K562 (cell line): ENCODE data around the gene SMCO3. TPM values are rescaled to one million over a fixed set of nuclear protein-coding genes. Genes with fewer than 3 reads are reported as not detected.

Experiments
- ILK ChIP-seq: fragments of 450-650 bp; IDR thresholded peaks from 2 replicates; pipeline ENCODE4 v1.6.1; 2016; ENCODE audit warnings: missing genetic modification characterization, low read depth, mild to moderate bottlenecking, missing compliant biosample characterization, moderate library complexity, borderline replicate concordance
- PKNOX1 ChIP-seq: fragments of 450-650 bp; IDR thresholded peaks from 2 replicates; pipeline ENCODE4 v1.6.1; 2016
- SIN3B ChIP-seq: fragments of 450-650 bp; IDR thresholded peaks from 2 replicates; pipeline ENCODE4 v1.6.1; 2017; ENCODE audit warnings: low read depth, mild to moderate bottlenecking, moderate library complexity
- ZNF764 ChIP-seq: fragments of 250-450 bp; sonication (Bioruptor Pico); IDR thresholded peaks from 2 replicates; pipeline ENCODE4 v1.4.0; 2020; ENCODE audit warnings: low read depth, mild to moderate bottlenecking, moderate library complexity
- polyA plus RNA-seq, 8 experiments: library from polyadenylated mRNA; depleted of rRNA in 4 of 8; stranded (reverse) in 5 of 8; unstranded in 3 of 8; fragments of >200 nt; fragmentation: Nextera tagmentation in 2 of 8; fragmentation: Illumina TruSeq in 1 of 8; extraction: Ambion mirVana in 2 of 8; extraction: Trizol in 1 of 8; gene quantifications; 2 replicates each; pipeline versions ENCODE4 v1.2.1 to v1.2.3, GENCODE V29; 2011 to 2014; ENCODE audit warnings: inconsistent platforms in 1 of 8, missing spikeins in 1 of 8
- total RNA-seq, 7 experiments: library from RNA; depleted of rRNA in 6 of 7; stranded (reverse); fragments of >200 nt in 6 of 7; fragmentation: Illumina TruSeq in 2 of 7; extraction: Trizol in 2 of 7; gene quantifications; 2 replicates each; pipeline versions ENCODE4 v1.2.1 to v1.2.3, GENCODE V29; 2011 to 2021; ENCODE audit warnings: low replicate concordance in 1 of 7
- TF ChIP-seq, protein P1 (sequence below), 2 experiments: fragments of 450-650 bp; IDR thresholded peaks; 2 replicates each; pipeline ENCODE4 v1.6.1; 2018; ENCODE audit warnings: mild to moderate bottlenecking in 2 of 2, low read depth in 1 of 2; ENCODE audit not compliant: partially characterized antibody in 2 of 2
- TF ChIP-seq, protein P2 (sequence below): sonication (generic); formaldehyde crosslinking; IDR thresholded peaks from 2 replicates; pipeline ENCODE4 v1.8.1; 2022; ENCODE audit warnings: missing genetic modification reagents
- TF ChIP-seq, protein P3 (sequence below): fragments of 250-450 bp; sonication (Bioruptor Pico); IDR thresholded peaks from 2 replicates; pipeline ENCODE4 v1.4.0; 2020
- TF ChIP-seq, protein P4 (sequence below): sonication (generic); formaldehyde crosslinking; IDR thresholded peaks from 2 replicates; pipeline ENCODE4 v1.8.0; 2022; ENCODE audit warnings: mild to moderate bottlenecking, missing genetic modification reagents

The SMCO3 gene
- total and polyA plus RNA-seq, 9 of the 15 experiments (the other 6 are each of a cell fraction or from before 2014, with no cell fraction given): 0.10 to 0.14 TPM; not detected in 7

DNA sequence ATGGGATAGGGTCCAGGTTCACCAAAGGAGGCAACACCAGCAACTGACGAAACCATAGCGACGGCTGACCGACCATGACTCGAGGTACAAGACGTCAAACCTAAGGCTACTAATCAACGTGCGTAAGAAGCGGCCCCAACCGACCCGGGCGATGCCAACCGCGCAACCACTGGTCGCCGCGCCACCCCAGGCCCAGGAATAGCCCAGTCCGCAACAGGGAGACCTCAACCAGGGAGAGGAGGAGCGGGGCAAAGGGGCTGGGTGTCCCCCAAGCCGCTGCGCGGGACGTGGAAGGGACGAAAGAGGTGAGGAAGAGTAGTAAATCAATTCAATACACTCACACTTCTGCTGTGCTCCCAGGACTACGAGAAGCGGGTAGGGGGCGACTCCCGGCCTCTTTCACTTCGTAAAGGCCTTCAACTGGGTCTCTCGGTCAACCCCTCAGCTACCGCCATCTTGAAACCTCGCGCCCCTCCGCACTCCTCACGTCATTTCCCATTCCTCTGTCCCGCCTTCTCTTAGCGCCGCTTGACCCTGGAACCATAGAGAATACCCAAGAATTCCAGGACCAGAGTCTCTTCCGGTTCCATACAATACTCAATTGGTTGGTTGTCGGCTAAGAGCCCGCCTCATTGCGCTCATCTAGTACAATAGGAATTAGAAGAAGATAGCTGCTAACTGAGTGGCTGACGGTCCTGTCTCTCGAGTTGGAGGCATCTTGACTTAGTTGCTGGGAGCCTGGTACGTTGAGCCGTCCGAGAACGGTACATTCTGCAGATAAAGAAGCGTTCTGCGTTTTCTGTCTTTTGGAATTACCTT is 10.8 kb downstream of the SMCO3 start, which contains the start of the genes C12orf60 and WBP11 (continued):
- TF ChIP-seq, protein P1, sequence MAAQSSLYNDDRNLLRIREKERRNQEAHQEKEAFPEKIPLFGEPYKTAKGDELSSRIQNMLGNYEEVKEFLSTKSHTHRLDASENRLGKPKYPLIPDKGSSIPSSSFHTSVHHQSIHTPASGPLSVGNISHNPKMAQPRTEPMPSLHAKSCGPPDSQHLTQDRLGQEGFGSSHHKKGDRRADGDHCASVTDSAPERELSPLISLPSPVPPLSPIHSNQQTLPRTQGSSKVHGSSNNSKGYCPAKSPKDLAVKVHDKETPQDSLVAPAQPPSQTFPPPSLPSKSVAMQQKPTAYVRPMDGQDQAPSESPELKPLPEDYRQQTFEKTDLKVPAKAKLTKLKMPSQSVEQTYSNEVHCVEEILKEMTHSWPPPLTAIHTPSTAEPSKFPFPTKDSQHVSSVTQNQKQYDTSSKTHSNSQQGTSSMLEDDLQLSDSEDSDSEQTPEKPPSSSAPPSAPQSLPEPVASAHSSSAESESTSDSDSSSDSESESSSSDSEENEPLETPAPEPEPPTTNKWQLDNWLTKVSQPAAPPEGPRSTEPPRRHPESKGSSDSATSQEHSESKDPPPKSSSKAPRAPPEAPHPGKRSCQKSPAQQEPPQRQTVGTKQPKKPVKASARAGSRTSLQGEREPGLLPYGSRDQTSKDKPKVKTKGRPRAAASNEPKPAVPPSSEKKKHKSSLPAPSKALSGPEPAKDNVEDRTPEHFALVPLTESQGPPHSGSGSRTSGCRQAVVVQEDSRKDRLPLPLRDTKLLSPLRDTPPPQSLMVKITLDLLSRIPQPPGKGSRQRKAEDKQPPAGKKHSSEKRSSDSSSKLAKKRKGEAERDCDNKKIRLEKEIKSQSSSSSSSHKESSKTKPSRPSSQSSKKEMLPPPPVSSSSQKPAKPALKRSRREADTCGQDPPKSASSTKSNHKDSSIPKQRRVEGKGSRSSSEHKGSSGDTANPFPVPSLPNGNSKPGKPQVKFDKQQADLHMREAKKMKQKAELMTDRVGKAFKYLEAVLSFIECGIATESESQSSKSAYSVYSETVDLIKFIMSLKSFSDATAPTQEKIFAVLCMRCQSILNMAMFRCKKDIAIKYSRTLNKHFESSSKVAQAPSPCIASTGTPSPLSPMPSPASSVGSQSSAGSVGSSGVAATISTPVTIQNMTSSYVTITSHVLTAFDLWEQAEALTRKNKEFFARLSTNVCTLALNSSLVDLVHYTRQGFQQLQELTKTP (IDR thresholded peaks at IDR 0.05; ENCODE audit: low read depth in 1 of 2, partially characterized antibody in 2 of 2): no peak
- no peak for TF ChIP-seq ILK
- TF ChIP-seq, protein P2, sequence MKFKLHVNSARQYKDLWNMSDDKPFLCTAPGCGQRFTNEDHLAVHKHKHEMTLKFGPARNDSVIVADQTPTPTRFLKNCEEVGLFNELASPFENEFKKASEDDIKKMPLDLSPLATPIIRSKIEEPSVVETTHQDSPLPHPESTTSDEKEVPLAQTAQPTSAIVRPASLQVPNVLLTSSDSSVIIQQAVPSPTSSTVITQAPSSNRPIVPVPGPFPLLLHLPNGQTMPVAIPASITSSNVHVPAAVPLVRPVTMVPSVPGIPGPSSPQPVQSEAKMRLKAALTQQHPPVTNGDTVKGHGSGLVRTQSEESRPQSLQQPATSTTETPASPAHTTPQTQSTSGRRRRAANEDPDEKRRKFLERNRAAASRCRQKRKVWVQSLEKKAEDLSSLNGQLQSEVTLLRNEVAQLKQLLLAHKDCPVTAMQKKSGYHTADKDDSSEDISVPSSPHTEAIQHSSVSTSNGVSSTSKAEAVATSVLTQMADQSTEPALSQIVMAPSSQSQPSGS (CRISPR knock-in tag): no peak
- TF ChIP-seq, protein P3, sequence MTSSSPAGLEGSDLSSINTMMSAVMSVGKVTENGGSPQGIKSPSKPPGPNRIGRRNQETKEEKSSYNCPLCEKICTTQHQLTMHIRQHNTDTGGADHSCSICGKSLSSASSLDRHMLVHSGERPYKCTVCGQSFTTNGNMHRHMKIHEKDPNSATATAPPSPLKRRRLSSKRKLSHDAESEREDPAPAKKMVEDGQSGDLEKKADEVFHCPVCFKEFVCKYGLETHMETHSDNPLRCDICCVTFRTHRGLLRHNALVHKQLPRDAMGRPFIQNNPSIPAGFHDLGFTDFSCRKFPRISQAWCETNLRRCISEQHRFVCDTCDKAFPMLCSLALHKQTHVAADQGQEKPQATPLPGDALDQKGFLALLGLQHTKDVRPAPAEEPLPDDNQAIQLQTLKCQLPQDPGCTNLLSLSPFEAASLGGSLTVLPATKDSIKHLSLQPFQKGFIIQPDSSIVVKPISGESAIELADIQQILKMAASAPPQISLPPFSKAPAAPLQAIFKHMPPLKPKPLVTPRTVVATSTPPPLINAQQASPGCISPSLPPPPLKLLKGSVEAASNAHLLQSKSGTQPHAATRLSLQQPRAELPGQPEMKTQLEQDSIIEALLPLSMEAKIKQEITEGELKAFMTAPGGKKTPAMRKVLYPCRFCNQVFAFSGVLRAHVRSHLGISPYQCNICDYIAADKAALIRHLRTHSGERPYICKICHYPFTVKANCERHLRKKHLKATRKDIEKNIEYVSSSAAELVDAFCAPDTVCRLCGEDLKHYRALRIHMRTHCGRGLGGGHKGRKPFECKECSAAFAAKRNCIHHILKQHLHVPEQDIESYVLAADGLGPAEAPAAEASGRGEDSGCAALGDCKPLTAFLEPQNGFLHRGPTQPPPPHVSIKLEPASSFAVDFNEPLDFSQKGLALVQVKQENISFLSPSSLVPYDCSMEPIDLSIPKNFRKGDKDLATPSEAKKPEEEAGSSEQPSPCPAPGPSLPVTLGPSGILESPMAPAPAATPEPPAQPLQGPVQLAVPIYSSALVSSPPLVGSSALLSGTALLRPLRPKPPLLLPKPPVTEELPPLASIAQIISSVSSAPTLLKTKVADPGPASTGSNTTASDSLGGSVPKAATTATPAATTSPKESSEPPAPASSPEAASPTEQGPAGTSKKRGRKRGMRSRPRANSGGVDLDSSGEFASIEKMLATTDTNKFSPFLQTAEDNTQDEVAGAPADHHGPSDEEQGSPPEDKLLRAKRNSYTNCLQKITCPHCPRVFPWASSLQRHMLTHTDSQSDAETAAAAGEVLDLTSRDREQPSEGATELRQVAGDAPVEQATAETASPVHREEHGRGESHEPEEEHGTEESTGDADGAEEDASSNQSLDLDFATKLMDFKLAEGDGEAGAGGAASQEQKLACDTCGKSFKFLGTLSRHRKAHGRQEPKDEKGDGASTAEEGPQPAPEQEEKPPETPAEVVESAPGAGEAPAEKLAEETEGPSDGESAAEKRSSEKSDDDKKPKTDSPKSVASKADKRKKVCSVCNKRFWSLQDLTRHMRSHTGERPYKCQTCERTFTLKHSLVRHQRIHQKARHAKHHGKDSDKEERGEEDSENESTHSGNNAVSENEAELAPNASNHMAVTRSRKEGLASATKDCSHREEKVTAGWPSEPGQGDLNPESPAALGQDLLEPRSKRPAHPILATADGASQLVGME (CRISPR knock-in tag): no peak
- no peak for TF ChIP-seq ZNF764 (CRISPR knock-in tag)
- TF ChIP-seq SIN3B: peak; percentile 45; the same call in 1 of the 2 replicates
- TF ChIP-seq, protein P4, sequence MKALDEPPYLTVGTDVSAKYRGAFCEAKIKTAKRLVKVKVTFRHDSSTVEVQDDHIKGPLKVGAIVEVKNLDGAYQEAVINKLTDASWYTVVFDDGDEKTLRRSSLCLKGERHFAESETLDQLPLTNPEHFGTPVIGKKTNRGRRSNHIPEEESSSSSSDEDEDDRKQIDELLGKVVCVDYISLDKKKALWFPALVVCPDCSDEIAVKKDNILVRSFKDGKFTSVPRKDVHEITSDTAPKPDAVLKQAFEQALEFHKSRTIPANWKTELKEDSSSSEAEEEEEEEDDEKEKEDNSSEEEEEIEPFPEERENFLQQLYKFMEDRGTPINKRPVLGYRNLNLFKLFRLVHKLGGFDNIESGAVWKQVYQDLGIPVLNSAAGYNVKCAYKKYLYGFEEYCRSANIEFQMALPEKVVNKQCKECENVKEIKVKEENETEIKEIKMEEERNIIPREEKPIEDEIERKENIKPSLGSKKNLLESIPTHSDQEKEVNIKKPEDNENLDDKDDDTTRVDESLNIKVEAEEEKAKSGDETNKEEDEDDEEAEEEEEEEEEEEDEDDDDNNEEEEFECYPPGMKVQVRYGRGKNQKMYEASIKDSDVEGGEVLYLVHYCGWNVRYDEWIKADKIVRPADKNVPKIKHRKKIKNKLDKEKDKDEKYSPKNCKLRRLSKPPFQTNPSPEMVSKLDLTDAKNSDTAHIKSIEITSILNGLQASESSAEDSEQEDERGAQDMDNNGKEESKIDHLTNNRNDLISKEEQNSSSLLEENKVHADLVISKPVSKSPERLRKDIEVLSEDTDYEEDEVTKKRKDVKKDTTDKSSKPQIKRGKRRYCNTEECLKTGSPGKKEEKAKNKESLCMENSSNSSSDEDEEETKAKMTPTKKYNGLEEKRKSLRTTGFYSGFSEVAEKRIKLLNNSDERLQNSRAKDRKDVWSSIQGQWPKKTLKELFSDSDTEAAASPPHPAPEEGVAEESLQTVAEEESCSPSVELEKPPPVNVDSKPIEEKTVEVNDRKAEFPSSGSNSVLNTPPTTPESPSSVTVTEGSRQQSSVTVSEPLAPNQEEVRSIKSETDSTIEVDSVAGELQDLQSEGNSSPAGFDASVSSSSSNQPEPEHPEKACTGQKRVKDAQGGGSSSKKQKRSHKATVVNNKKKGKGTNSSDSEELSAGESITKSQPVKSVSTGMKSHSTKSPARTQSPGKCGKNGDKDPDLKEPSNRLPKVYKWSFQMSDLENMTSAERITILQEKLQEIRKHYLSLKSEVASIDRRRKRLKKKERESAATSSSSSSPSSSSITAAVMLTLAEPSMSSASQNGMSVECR (CRISPR knock-in tag): 0 out of 2 replicates have a peak, but pooled peaks have one; percentile 44
- peak; percentile 99 for TF ChIP-seq PKNOX1
